Vagina (tissue), 2 donors: ENCODE results near the gene ATXN1.

ENCODE experiments used
- POLR2A ChIP-seq, 2 donors: fragments of 450-650 bp; IDR thresholded peaks; one replicate each; pipeline ENCODE4 v1.6.1; 2017; ENCODE audit warnings: antibody characterized with exemption in 2 of 2, mild to moderate bottlenecking in 2 of 2, moderate library complexity in 2 of 2
- POLR2AphosphoS5 ChIP-seq, 2 donors: sonication (generic); formaldehyde crosslinking; IDR thresholded peaks; one replicate each; pipeline ENCODE4 v1.9.0; 2017; ENCODE audit warnings: antibody characterized with exemption in 2 of 2, mild to moderate bottlenecking in 2 of 2, low read depth in 1 of 2; ENCODE audit not compliant: insufficient read depth in 1 of 2
- TF ChIP-seq, protein P1 (sequence below), 3 experiments: fragments of 450-650 bp in 2 of 3; fragments of 200-600 bp in 1 of 3; sonication (generic) in 1 of 3; IDR thresholded peaks; one replicate each; pipeline ENCODE4 v1.5.1; 2017 to 2019; ENCODE audit warnings: antibody characterized with exemption in 3 of 3, mild to moderate bottlenecking in 2 of 3, moderate library complexity in 2 of 3

DNA sequence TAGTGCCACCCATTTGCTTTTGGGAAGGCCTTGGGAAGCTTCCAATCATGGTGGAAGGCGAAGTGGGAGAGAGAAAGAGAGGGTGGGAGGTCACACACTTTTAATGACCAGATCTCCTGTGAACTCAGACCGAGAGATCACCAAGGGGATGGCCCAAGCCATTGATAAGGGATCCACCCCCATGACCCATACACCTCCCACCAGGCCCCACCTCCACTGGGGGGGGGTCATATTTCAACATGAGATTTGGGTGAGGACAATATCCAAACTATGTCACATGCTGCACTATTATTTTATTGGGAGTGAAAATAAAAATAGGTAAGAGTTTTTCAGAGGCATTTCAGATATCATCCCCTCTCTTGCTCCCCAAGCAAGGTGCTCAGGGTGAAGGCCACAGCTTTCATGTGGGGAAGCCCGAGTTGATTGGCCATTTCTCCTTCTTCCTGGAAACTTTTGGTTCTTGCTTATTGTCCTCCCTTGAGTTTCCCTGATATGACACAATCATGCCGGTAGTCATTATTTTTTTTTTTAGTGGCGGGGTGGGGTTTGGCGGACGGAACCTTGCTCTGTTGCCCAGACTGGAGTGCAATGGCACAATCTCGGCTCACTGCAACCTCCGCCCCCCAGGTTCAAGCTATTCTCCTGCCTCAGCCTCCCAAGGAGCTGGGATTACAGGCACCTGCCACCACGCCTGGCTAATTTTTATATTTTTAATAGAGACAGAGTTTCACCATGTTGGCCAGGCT is 507.7 kb downstream of the ATXN1 start:
- TF ChIP-seq POLR2A (IDR thresholded peaks at IDR 0.05): no peak
- no peak for TF ChIP-seq POLR2AphosphoS5 (IDR thresholded peaks at IDR 0.05; ENCODE audit: insufficient read depth in 1 of 2, low read depth in 1 of 2)
- TF ChIP-seq, protein P1, sequence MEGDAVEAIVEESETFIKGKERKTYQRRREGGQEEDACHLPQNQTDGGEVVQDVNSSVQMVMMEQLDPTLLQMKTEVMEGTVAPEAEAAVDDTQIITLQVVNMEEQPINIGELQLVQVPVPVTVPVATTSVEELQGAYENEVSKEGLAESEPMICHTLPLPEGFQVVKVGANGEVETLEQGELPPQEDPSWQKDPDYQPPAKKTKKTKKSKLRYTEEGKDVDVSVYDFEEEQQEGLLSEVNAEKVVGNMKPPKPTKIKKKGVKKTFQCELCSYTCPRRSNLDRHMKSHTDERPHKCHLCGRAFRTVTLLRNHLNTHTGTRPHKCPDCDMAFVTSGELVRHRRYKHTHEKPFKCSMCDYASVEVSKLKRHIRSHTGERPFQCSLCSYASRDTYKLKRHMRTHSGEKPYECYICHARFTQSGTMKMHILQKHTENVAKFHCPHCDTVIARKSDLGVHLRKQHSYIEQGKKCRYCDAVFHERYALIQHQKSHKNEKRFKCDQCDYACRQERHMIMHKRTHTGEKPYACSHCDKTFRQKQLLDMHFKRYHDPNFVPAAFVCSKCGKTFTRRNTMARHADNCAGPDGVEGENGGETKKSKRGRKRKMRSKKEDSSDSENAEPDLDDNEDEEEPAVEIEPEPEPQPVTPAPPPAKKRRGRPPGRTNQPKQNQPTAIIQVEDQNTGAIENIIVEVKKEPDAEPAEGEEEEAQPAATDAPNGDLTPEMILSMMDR (IDR thresholded peaks at IDR 0.05): no peak
